ENCODE data around the gene VARS2. TPM values are rescaled to one million over a fixed set of nuclear protein-coding genes. Genes with fewer than 3 reads are reported as not detected.
"Not testable (repeated sequence)": the region's sequence is repeated elsewhere in the genome, so short reads cannot be mapped to it uniquely, and the experiment has no call there.

Gene VARS2
- polyA plus RNA-seq, 1 donor from 2014 or later = 26.0 TPM

GRCh38 chr6:30922447-30922852 is 8.4 kb downstream of the VARS2 start:
- H3K4me3 Mint-ChIP-seq = no peak overlapping the region
- no peak overlapping the region for H3K27ac Mint-ChIP-seq
- no peaks in the 10 kb centered on the region for H3K27me3 Mint-ChIP-seq
- H3K4me1 Mint-ChIP-seq = peaks cover 0 to 3% (median 3%) of the 10 kb centered on the region in 3 donors
- no peaks in the 10 kb centered on the region for H3K9me3 Mint-ChIP-seq
- peaks cover 14% of the 10 kb centered on the region for H3K36me3 Mint-ChIP-seq

GRCh38 chr6:30924040-30924627 is 10.1 kb downstream of the VARS2 start:
- H3K36me3 Mint-ChIP-seq = peaks cover 17% of the 10 kb centered on the region
- H3K27ac Mint-ChIP-seq = peak overlapping the region in 1 of 3 donors; percentile 33
- H3K4me1 Mint-ChIP-seq = not testable (repeated sequence)

GRCh38 chr6:30926644-30927043 is 12.6 kb downstream of the VARS2 start:
- Mint-ChIP-seq H3K36me3 (peaks cover 13% of the 10 kb centered on the region), H3K4me3 (no peak overlapping the region), H3K9me3 (peaks cover 2 to 9% (median 4%) of the 10 kb centered on the region in 3 donors), H3K27ac (peak overlapping the region in 1 of 3 donors; percentile 54), H3K4me1 (peaks cover 0 to 3% (median 3%) of the 10 kb centered on the region in 3 donors), H3K27me3 (no peaks in the 10 kb centered on the region)

More at GRCh38 chr6:30924040-30924627, 10.1 kb downstream of the VARS2 start:
- H3K9me3 Mint-ChIP-seq, H3K27me3 Mint-ChIP-seq, H3K4me3 Mint-ChIP-seq: not testable (repeated sequence)

GRCh38 chr6:30927080-30927479 is 13.0 kb downstream of the VARS2 start:
- H3K4me3 Mint-ChIP-seq, H3K27me3 Mint-ChIP-seq, H3K4me1 Mint-ChIP-seq, H3K27ac Mint-ChIP-seq, H3K9me3 Mint-ChIP-seq: not testable (repeated sequence)
- H3K36me3 Mint-ChIP-seq = peaks cover 13% of the 10 kb centered on the region

- Mint-ChIP-seq H3K9me3 (peaks cover 2 to 9% (median 4%) of the 10 kb centered on the region in 3 donors), H3K4me1 (peaks cover 0 to 1% (median 0%) of the 10 kb centered on the region in 3 donors), H3K4me3 (no peak overlapping the region), H3K36me3 (peaks cover 10% of the 10 kb centered on the region), H3K27ac (peak overlapping the region in 1 of 3 donors; percentile 31), H3K27me3 (no peaks in the 10 kb centered on the region)
These were observed 14.6 kb downstream of the VARS2 start for GRCh38 chr6:30928677-30929076.

- Mint-ChIP-seq H3K9me3 (peaks cover 2 to 9% (median 4%) of the 10 kb centered on the region in 3 donors), H3K4me1 (peaks cover 0 to 1% (median 0%) of the 10 kb centered on the region in 3 donors), H3K4me3 (no peak overlapping the region), H3K27ac (peak overlapping the region in 1 of 3 donors; percentile 71), H3K36me3 (peaks cover 8% of the 10 kb centered on the region), H3K27me3 (no peaks in the 10 kb centered on the region)
These were observed 16.5 kb downstream of the VARS2 start for GRCh38 chr6:30930506-30930905.

- Mint-ChIP-seq H3K27ac (peak overlapping the region in 1 of 3 donors; percentile 71), H3K27me3 (no peaks in the 10 kb centered on the region), H3K36me3 (peaks cover 8% of the 10 kb centered on the region), H3K4me3 (no peak overlapping the region), H3K4me1 (peaks cover 0 to 1% (median 0%) of the 10 kb centered on the region in 3 donors), H3K9me3 (peaks cover 2 to 9% (median 4%) of the 10 kb centered on the region in 3 donors)
These were observed 17.2 kb downstream of the VARS2 start for GRCh38 chr6:30931272-30931671.

GRCh38 chr6:30931969-30932645 is 18.1 kb downstream of the VARS2 start, which contains the start of gene SFTA2:
SFTA2 (minus strand) TSS chr6:30932170; CDS start chr6:30932096, 74 bp downstream.
- H3K9me3 Mint-ChIP-seq = peaks cover 2 to 9% (median 4%) of the 10 kb centered on the region in 3 donors
- peaks cover 0 to 1% (median 0%) of the 10 kb centered on the region in 3 donors for H3K4me1 Mint-ChIP-seq
- H3K4me3 Mint-ChIP-seq = no peak within 1 kb of the TSS
- peak within 1 kb of the TSS in 1 of 3 donors; percentile 71 for H3K27ac Mint-ChIP-seq
- H3K36me3 Mint-ChIP-seq = peaks cover 3% of the 10 kb centered on the region
- H3K27me3 Mint-ChIP-seq = no peaks in the 10 kb centered on the region

GRCh38 chr6:30932665-30933365 is 18.8 kb downstream of the VARS2 start:
- peak overlapping the region in 1 of 3 donors; percentile 13 for H3K27ac Mint-ChIP-seq
- H3K27me3 Mint-ChIP-seq = no peaks in the 10 kb centered on the region
- H3K36me3 Mint-ChIP-seq = peaks cover 3% of the 10 kb centered on the region
- peaks cover 0 to 1% (median 0%) of the 10 kb centered on the region in 3 donors for H3K4me1 Mint-ChIP-seq
- no peak overlapping the region for H3K4me3 Mint-ChIP-seq
- peaks cover 2 to 8% (median 4%) of the 10 kb centered on the region in 3 donors for H3K9me3 Mint-ChIP-seq

- no peaks in the 10 kb centered on the region for H3K9me3 Mint-ChIP-seq
- peaks cover 0 to 1% (median 0%) of the 10 kb centered on the region in 3 donors for H3K4me1 Mint-ChIP-seq
- H3K27me3 Mint-ChIP-seq = peaks cover 5% of the 10 kb centered on the region
- H3K4me3 Mint-ChIP-seq = no peak overlapping the region
- H3K27ac Mint-ChIP-seq = peak overlapping the region in 1 of 3 donors; percentile 61
- no peaks in the 10 kb centered on the region for H3K36me3 Mint-ChIP-seq
These were observed 21.0 kb downstream of the VARS2 start for GRCh38 chr6:30935018-30935417.

- Mint-ChIP-seq H3K36me3 (no peaks in the 10 kb centered on the region), H3K9me3 (no peaks in the 10 kb centered on the region), H3K4me1 (peaks cover 0 to 1% (median 0%) of the 10 kb centered on the region in 3 donors), H3K27ac (no peak overlapping the region), H3K4me3 (peak overlapping the region in 1 of 4 donors; percentile 60), H3K27me3 (peaks cover 10% of the 10 kb centered on the region)
These were observed 23.2 kb downstream of the VARS2 start for GRCh38 chr6:30937265-30937664.

- no peak overlapping the region for H3K27ac Mint-ChIP-seq
- H3K4me1 Mint-ChIP-seq = peaks cover 0 to 3% (median 0%) of the 10 kb centered on the region in 3 donors
- peaks cover 22% of the 10 kb centered on the region for H3K27me3 Mint-ChIP-seq
- no peaks in the 10 kb centered on the region for H3K9me3 Mint-ChIP-seq
- no peaks in the 10 kb centered on the region for H3K36me3 Mint-ChIP-seq
- no peak overlapping the region for H3K4me3 Mint-ChIP-seq
These were observed 24.7 kb downstream of the VARS2 start for GRCh38 chr6:30938730-30939129.

- no peak overlapping the region for H3K27ac Mint-ChIP-seq
- no peaks in the 10 kb centered on the region for H3K9me3 Mint-ChIP-seq
These were observed 25.4 kb downstream of the VARS2 start for GRCh38 chr6:30939473-30939872.

GRCh38 chr6:30940361-30940986 is 26.4 kb downstream of the VARS2 start, which contains the start of gene MUCL3:
MUCL3 (plus strand) TSS chr6:30940973; CDS start chr6:30941000, 27 bp downstream.
- Mint-ChIP-seq H3K36me3 (no peaks in the 10 kb centered on the region), H3K9me3 (no peaks in the 10 kb centered on the region), H3K27ac (no peak within 1 kb of the TSS), H3K4me1 (peaks cover 0 to 3% (median 0%) of the 10 kb centered on the region in 3 donors), H3K4me3 (peak within 1 kb of the TSS in 2 of 4 donors; percentile 46 to 71), H3K27me3 (peaks cover 40% of the 10 kb centered on the region)

More at GRCh38 chr6:30939473-30939872, 25.4 kb downstream of the VARS2 start:
- H3K27me3 Mint-ChIP-seq = peaks cover 30% of the 10 kb centered on the region
- peak overlapping the region in 1 of 4 donors; percentile 71 for H3K4me3 Mint-ChIP-seq
- peaks cover 0 to 3% (median 0%) of the 10 kb centered on the region in 3 donors for H3K4me1 Mint-ChIP-seq
- H3K36me3 Mint-ChIP-seq = no peaks in the 10 kb centered on the region
